Suppressor macrophage (primary cell): ENCODE measurements around the gene CFD.

Source experiments
- DNase-seq, 4 experiments: peaks; one replicate each; pipeline ENCODE4 v3.0.0-alpha.2; 2020 to 2022

Gene CFD

DNA sequence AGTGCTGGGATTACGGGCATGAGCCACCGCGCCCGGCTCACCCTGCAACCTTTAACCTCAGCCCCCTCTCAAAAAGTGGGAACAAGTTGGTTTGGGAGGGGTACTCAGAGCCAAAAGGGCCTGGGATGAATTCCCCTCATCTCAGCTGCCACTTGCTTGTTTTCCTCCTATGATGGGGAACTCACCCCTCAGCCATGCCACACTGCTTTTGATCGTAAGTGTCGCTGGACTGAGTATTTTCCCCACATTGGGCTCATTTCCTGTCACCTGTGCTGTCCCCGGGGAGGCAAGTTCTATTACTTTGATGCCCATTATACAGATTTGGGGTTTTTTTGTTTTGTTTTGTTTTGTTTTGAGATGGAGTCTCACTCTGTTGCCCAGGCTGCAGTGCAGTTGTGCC, 47.0 kb downstream of the CFD start:
- no peak for DNase-seq

DNA sequence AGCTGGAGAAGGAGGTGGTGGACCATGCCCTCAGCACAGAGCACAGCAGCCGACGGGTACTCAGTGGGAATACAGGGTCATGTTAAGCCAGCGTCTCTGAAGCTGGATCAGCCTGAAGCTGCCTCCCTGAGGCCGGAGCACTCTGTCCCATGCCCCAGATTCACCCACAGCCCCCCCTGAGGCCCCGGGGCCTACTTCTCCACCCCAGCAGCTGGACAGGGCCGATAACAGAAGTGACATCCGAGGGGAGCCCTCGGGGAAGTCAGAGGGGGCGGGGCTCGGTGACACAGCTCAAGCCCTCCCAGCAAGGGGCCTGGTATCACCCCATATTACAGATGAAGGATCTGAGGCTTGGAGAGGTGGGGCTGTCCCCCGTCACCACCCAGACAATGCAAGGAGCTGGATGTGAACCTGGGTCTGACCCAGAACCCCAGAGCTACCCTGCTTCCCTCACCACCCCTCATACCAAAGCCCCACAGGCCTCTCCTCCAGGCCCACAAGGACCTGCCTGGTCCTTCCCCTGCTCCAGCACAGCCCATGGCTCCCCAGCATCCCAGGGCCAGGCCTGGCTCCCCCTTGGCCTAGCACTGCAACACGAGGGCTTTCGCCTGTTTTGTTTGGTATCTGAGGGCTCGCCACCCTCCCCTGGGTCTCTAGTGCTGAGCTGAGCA, 47.9 kb downstream of the CFD start:
- DNase-seq: peak; percentile 31 to 65 (median 50)

GRCh38 chr19:911197-912033, 52.0 kb downstream of the CFD start:
- DNase-seq: no peak

DNA sequence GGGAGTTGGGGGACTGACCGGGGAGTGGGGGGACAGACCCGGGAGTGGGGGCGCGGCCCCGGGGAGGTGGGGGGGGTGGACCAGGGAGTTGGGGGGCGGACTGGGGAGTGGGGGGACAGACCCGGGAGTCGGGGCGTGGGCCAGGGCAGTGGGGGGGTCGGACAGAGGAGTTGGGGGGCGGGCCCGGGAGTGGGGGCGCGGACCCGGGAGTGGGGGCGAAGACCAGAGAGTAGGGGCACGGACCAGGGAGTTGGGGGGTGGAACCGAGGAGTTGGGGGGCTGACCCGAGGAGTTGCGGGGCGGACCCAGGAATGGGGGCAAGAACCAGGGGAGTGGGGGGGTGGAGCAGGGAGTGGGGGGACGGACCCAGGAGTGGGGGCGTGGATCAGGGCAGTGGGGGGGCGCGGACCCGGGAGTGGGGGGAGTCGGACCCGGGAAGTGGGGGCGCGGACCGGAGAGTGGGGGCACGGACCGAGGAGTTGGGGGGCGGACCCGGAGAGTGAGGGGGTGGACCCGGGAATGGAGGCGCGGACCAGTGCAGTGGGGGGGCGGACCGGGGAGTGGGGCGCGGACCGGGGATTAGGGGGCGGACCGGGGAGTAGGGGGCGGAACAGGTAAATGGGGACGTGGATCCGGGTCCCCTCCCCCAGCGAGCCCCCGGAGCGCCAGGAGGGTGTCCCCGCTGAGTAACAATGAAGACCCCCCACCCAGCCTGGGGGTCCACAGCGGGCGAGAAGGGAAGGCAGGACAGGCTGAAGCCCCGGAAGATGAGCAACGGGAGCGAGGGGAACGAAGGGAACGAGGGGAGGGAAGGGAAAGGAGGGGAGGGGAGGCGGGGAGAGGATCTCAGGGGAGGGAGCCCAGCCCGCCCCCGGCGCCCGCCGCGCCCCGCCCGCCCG, 53.0 kb downstream of the CFD start:
- no peak for DNase-seq
